NCI-H69 (cell line): ENCODE data around the gene SMC6.

Source experiments
- DNase-seq: peaks from one replicate; lab custom pipeline; 2025; lab: John Stamatoyannopoulos, UW

Gene SMC6

DNA sequence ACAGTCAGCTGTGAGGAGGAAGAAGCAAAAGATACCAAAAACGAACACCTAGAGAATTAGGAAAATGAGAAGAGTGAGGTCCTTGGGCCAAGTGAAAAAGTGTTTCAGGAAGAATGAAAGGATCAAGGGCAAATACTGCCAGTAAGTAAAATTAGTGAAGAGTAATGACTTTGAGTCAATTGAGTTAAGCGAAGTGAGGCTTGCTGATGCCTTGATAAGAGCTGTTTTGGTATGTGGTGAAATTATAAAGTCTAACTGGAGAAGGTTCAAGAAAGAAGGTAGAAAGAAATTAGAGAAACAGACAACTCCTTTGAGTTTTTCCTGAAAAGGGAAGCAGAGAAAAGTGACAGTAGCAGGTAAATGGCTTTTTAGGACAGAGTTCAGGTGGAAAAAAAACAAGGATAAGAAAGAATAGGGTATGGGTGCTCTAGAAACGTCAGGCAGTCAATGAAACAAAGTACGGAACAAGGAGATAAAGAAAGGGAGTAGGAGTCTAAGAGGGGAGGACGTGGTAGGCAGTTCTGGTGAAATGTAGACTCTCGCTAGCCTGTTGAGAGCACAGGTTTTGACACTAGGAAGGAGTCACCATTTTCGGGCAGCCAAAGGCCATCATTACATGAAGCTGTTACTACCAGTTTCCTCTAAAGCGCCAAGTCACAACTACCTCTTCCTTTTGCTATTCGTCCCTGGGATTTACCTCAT lies 42.9 kb downstream of the SMC6 start:
- no peak for DNase-seq

DNA sequence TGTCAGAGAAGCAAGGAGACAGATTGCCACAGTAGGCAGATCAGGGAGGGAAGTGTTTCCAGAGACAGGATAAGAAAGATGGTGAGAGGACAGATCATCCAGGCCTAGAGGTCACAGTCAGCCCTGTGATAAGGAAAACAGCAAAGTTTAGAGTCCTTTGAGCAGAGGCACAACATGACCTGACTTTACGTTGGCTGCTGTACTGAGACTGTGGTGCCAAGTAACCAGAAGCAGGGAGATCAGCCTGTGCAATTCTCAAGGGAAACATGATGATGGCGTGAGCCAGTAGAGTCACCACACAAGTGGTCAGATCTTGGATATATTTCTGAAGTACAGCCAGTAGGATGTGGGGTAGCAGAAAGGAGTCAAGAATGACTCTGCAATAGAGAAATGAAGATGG lies 43.7 kb downstream of the SMC6 start:
- DNase-seq: no peak

DNA sequence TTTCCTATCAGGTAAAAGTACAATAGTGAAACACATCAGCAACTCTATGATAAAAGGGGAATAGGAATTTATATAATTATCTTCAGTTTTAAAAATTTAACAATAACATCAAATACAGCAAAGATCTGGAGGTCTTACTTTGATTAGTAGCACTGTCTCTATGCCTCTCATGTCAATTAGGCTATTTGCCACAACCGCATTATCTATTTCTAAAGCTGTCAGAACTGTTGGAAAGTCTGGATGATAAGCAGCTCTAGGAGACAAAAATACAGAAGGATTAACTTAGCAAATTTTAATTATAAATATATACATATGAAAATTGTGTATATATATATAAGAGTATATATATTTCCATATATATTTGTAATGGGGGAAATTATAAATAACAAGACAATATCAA lies 45.1 kb downstream of the SMC6 start:
- no peak for DNase-seq

DNA sequence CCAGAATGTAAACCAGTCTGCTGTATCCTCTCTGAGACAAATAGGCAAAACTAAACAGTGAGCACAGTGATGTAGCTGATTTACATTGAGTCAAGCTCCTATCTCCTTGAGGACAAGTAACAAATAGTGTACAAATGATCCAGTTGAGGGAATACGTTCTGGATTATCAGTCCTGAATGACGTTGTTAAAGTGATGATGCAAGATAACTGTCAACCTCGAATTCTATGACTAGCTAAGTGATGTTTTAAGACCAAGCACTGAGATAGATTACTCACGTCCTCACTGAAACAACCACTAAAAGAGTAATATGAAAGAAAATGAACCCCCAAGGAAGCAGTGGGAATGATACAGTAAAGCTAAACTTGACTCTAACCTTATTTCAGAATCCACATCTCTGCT lies 46.8 kb downstream of the SMC6 start:
- DNase-seq: no peak

DNA sequence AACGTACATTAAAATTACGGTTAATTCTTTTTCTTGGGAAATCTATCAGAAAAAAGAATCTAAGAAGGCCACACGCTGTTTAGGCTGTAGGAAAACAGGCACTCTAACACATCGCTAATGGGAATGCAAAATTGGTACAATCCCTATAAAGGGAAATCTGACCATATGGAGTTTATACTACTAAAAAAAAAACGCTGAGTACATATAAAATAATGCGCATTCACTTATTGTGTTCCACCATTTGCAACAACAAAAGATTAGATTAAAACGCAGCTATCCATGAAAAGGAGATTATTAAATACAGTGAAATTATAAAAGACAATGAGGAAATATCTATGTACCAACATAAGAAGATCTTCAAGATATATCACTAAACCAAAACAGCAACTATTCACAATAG lies 62.8 kb downstream of the SMC6 start:
- DNase-seq: no peak

DNA sequence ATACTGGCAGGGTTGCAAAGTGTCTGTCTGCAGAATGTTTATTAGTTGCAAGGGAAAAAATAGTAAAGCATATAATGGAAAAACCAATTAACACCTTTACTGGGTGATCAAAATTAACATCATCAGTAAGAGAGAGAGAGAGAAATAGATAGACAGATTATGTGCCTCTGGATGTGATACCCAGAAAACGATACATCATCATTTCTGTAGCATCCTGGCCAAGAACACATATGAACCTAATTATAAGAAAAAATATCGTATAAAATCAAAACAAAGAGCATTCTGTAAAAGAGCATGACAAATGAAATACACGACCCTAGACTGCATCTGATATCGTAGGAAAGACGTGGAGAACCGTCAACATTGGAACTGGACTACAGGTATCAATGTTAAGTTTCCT lies 64.6 kb downstream of the SMC6 start:
- no peak for DNase-seq

DNA sequence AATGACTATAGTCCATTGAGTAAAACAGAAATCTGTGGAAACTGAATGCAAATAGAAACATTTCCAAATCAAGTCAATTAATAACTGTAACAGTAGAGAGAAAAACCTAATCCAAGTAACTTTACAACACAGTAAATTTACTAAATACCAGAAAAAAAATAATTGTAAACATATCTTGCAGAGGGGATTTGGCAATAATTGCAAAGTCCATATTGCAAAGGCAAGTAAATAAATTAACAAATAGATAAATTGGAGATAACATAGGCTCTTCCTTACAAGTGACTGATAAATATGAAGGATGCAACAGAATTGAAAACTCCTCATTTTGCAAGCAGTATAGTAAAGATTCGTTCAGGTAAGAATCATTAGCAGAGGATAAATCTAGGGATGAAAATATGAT lies 65.0 kb downstream of the SMC6 start:
- DNase-seq: no peak

DNA sequence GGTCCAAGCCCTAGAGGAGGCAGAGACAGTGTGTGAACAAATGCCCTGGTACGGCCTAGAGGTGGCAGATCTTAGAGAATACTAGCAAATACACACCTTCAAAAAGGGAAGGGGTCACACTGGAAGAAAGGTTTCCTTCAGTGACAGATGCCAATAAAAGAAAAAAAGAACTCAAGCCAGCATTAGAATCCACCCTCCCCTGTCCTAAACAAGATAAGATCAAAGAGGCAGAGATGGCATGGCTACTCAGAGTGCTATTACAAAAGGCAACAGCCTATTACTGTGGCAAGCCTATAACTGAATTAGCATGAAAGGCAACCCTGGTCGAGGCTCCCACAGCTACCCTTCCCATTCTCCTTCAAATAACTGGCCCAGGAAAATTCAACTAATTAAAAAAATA lies 69.6 kb downstream of the SMC6 start:
- DNase-seq: no peak

DNA sequence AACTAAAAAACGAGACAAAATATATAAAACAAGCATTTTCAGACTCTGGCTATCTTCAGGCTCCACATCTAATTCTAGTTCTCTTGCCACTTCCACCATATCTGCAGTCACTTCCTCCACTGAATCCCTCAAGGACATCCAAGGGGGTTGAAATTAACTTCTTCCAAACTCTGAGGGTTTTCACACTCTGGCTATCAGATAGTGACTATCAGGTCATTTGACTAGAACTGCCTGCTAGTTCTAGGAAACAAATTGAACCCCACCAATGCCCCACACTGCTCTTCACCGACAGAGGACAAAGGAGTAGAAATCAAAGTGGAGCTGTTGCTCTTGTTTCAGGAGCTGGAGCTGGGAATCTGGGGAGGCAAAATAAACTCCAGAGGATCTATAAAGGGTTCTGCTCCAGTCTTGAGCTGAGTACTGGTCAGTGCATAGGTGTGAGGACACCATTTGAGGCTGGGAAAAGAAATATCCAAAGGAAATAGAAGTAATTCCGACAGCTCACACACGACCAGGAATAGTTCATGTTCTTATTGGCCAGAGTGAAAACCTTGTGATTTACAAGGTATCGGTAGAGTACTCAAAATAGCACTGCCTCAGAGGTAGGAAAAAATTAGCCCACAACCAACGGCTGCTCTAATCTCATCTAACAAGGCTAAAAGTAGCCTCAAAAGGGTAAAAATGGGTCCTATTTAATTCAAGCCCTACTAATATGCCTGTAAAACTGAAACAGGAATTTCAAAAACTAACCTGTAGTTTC lies 71.3 kb downstream of the SMC6 start:
- no peak for DNase-seq

DNA sequence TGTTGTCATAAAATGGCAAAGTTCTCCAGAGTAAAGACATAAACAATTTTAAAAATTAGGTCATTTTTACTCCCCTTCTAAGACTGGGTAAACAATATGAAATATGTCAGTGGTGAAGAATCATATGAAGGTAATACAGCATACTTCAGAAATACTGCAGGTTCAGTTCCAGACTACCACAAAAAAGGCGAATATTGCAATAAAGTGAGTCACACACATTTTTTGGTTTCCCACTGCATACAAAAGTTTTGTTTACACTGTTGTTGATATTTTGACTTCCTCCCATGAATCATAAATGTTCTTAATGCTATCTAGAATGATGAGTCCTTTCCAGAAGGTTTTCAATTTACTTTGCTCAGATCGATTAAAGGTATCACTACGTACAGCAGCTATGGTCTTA lies 73.5 kb downstream of the SMC6 start:
- no peak for DNase-seq

DNA sequence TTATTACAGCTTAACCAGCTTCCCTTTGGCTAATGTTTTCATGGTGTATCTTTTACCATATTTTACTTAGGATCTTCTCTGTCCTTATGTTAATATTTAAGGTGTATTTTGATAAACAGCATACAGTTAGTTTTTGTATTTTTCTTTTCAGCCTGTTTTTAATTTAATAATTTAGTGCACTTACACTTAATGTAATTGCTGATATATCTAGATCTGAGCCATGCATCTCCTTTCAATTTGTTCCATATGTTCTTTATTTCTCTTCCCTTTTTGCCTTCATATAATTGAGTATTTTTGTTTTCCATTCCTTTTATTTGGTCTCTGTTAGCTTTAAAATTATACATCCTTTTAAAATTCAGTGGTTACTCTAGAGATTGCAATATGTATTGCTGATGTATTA lies 78.8 kb downstream of the SMC6 start:
- DNase-seq: no peak

DNA sequence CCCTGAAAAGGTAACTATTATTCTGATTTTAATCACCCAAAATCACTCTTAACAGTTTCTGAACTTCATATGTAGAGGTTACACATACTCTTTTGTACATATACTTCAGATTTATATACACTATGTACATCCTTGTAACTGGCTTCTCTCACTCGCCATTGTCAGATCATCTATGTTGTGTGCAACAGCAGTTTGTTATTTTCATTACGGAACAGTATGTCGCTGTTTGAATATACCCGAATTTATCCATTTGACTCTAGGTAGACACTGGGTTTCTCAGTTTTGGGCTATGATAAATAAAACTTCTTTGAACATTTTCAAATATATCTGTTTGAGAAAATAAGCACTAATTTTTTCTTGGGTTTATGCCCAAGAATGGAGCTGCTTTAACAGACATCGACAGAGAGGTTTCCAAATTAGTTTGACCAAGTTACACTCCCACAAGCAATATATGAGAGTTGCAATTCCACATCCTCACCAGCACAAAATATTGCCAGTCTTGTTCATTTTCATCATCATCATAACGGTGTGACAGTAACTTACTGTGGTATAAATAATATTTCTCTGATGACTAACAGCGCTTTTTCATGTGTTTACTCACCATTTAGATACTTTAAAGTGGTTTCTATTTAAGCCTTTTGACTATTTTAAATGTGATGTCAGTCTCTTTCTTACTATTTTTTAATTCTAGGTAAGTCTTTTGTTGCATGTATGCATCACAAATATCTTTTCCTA lies 80.9 kb downstream of the SMC6 start:
- DNase-seq: no peak

DNA sequence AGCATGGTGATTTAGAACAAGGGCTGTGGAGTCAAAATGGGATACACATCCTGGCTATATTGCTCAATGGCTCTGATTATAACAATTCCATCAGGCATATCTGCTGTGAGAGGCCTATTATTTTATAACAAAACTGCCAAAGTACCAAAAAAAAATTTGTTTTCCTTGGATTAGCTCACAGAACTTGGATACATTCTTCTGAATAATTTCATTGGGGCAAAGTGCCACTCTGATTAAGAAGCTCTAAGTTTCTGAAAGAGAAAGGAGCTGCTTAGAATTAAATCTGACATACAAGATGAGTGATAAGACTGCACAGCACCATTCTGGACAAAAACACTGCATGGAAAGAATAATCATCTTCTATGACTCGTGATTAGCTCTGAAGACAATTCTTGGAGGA lies 85.7 kb downstream of the SMC6 start:
- no peak for DNase-seq

DNA sequence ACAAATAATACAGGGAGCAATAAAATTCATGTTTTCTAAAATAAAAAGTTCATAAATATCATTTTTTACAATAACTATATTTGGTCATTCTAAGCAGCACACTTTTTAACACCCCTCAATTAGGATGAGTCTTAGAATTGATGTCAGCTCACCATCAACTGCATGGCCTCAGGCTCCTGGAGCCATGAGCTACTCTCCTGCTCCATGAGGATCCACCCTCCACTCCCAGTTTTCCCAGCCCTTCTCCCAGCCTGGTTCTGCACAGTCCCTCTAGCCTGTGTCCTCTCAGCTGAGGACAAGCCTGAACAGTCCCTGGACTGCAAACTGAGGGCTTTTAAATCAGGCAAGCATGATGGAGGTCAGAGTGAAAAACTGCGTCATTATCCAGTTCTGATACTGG lies 89.1 kb downstream of the SMC6 start:
- no peak for DNase-seq

DNA sequence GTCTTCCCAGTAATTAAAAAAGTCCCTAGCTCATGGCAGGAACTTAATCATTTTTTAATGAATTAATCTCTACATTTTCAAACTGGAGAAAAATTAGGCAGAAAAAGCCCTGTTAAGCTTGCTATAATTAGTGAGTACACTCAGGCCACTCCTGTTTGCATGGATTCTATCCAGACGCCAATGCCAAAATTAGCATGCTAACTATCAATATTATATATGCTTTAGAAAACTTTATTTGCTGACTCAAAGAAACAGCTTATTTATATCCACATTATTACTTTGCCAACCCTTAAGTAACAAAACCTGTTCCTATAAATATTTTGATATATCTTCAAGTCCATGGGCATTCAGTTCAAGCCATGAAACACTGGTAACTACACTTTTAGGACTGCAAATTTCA lies 90.9 kb downstream of the SMC6 start:
- no peak for DNase-seq

DNA sequence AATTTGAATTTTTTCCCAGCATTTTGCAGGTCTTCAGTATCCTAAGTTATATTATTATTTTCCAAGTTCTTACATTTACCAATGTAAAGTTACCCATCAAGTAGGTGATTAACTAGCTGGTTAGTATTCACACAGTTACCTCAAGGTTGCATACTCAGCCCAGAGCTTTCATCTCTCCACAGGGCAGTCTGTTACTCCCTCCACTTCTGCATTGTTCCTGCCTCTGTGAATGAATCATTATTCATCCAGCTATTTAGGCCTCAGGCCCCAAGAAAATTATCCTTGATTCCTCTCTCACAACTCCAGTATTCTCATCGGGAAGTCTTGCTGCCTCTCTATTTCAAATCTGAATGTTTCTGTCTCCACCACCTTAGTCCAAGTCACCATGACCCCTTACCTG lies 92.2 kb downstream of the SMC6 start:
- no peak for DNase-seq

DNA sequence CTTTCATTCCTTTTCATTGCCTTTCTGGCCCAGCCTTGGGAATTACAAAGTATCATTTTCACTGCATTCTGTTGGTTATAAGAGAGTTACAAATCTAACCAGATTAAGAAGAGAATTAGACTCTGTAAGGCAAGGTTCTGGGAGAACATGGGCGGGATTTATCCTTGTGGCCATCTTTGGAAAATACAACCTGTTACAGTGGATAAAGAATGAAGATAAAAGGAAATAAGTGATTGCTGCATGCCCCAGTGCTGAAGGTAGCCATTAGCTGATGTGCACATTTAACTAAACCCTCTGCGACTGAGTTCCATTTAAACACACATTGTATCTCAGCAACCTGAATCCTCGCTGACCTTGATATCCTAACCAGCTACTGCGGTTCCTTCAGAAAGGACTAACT lies 93.4 kb downstream of the SMC6 start:
- no peak for DNase-seq

DNA sequence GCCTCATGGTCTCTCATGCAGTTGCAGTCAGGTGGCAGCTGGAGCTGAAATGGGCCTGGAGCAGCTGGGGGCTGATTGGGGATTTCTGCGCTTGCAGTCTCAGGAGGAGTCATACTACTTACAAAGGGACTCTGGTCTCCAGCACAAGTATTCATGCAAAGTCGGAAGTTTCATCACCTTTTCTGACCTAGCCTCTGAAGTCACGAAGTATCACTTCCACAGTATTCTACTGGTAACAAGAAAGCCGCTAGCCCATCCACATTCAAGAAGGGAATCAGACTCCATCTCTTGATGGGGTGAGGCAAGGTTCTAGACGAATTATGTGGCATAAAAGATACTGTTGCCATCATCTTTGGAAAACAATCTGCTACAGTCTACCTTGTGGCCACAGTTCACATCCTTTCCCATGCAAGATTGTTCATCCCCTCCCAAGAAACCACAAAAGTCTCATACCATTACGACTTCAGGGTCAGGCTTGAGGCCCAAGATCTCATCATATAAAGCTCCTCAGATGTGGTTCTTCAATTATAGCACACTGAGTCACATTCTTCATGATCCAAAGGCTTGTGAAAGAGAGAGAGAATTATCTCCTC lies 95.3 kb downstream of the SMC6 start:
- DNase-seq: no peak

DNA sequence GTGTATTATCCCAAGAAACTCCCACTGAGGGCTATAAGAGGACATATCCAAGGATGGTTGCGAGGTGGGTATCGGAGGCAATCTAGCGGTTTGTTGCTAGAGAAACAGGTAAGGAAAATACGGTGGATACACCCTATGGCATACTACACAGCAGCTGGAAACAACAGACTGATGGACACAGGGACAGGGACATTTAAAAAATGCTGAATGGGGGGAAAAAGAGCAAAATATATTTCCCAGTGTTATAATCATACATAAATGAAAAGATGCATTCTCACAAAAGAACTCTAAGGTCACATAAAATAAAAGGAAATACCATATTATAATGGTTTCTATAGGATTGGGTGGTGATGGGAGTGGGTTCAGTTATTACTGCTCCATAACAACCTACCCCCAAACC lies 95.9 kb downstream of the SMC6 start:
- no peak for DNase-seq

DNA sequence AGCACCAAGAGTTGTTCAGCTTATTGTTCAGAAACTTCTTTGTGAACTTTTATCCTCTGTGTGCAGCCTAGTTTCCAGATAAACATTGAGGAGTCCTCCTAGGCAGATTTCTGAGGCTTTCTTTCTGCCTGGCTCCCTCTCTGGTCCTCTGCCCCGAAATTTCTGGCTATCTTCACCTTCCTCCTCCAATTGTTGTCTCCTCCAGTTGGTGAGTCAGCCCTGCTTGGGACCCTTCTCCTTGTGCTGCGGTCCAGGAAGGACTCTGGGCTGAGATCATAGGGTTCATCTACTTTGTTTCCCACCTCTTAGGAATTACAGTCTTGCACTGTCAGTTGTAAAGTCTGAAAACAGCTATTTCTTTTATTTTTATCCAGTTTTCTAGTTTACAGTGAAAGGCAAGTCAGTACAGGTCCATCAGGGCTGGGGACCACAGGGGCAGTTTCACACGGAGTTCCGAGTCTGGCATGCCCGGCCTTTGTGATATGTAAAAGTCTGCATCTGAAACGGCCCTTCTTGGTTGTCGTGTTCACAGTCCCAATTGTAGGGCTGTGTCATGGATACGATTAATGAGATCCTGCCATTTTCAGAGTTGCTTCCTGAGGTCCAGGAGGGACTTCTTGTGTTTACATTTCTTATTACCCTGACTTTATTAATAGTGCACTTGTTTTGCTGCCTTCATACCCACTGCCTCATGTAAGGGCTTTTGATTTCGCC lies 100.8 kb downstream of the SMC6 start:
- DNase-seq: no peak

DNA sequence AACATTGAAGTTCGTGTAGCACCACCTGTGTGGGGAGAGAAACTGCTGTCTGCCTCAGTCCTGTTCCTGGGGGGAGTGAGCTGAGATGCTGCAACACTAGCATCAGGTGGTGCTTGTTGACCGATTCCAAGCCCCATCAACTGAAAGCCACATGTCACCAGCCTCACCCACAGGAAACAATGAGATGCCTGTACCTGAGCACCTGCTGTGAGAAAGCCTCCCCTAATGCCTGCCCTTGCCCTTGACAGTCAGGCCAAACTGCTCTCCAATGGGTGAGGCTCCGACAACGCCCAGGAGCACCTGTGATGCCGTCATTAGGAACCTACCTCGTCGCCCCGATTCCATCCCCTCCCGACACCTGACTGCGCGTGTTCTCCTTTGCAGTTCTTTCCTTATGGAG lies 104.6 kb downstream of the SMC6 start:
- DNase-seq: no peak

DNA sequence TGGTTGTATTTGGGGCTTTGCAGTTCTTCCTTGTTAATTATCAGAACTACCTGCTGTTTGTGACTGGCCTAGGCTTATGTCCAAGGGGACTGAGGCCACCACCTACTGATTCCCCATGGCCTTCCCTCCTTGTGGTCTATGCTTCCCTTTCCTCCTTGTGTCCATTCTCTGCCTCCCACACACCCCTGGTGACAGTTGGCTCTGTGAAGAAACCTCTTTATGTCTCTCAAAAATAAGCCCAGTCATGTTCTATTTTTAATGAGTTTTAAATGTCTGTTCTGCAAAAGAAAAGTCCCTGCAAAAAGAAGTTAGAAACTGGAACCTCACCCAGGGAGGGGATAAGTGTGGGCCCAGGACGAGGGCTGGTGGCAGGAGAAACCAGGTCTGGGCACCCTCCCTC lies 105.0 kb downstream of the SMC6 start:
- DNase-seq: no peak
